Mammary microvascular endothelial cell (primary cell): ENCODE results near the gene MUC4. TPM values are rescaled to one million over a fixed set of nuclear protein-coding genes. Genes with fewer than 3 reads are reported as not detected.

Source experiments
- total RNA-seq: library from RNA; depleted of rRNA; stranded (reverse); fragments of >200 nt; gene quantifications from 2 replicates; pipeline ENCODE4 v1.2.3, GENCODE V29; 2015

The MUC4 gene, protein sequence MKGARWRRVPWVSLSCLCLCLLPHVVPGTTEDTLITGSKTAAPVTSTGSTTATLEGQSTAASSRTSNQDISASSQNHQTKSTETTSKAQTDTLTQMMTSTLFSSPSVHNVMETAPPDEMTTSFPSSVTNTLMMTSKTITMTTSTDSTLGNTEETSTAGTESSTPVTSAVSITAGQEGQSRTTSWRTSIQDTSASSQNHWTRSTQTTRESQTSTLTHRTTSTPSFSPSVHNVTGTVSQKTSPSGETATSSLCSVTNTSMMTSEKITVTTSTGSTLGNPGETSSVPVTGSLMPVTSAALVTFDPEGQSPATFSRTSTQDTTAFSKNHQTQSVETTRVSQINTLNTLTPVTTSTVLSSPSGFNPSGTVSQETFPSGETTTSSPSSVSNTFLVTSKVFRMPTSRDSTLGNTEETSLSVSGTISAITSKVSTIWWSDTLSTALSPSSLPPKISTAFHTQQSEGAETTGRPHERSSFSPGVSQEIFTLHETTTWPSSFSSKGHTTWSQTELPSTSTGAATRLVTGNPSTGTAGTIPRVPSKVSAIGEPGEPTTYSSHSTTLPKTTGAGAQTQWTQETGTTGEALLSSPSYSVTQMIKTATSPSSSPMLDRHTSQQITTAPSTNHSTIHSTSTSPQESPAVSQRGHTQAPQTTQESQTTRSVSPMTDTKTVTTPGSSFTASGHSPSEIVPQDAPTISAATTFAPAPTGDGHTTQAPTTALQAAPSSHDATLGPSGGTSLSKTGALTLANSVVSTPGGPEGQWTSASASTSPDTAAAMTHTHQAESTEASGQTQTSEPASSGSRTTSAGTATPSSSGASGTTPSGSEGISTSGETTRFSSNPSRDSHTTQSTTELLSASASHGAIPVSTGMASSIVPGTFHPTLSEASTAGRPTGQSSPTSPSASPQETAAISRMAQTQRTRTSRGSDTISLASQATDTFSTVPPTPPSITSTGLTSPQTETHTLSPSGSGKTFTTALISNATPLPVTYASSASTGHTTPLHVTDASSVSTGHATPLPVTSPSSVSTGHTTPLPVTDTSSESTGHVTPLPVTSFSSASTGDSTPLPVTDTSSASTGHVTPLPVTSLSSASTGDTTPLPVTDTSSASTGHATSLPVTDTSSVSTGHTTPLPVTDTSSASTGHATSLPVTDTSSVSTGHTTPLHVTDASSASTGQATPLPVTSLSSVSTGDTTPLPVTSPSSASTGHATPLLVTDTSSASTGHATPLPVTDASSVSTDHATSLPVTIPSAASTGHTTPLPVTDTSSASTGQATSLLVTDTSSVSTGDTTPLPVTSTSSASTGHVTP (N-terminal part only)
- total RNA-seq = not detected in 2 replicates

DNA sequence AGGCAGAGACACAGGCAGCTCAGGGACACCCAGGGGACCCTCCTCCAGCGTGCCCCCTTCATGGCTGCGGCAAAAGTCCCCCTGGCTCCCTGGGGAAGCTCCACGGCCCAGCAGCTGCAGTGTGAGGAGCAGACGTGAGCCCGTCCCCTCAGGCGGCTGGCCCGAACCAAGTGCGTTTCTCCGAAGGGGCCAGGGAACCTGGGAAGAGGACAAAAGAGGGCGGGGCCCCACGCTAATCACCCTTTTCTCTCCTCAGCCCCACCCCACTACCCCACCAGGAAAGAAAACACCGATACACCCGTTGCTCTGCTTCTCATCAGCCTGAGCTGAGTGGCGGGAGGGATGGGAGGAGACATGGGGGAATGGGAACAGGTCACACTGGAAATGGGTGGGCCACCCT is at the start of gene MUC4:
Gene MUC4, minus strand, starts transcription at position 174 of the 400 bp plus-strand sequence. Its CDS starts 112 bp downstream, at position 62.

DNA sequence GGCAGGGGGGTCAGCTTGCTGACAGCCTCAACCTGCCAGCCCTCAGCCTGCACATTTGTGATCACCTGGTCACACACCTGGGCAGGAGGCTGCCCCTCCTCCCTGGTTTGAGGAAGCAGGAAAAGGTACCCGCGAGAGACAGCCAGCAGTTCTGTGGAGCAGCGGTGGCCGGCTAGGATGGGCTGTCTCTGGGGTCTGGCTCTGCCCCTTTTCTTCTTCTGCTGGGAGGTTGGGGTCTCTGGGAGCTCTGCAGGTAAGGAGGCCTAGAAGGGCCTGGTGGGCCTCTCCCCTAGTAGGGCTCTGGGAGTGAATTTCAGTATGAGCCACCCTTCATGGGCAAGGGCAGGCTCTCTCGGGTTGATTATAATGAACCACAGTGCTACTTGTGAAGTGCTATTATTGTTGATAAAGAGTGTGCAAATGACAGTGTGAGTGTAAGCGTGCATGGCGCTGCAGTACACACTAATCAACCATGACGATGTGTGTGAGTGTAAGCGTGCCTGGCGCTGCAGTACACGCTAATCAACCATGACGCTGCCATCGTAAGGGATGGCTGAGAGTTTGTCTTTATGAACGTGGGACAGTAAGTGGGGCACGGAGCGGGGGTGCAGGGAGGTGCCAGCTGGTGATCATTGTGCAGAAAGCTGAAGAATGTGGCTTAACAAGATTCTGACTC is 90.8 kb downstream of the MUC4 start, which contains the start of gene MUC20:
Gene MUC20, plus strand, starts transcription at position 148 of the 676 bp plus-strand sequence. Its CDS starts 30 bp downstream, at position 178.

Other genes starting within 250 kb of the MUC4 start
- gene APOD, start 228.0 kb downstream of the MUC4 start, total RNA-seq = 9.9 and 12.7 TPM in 2 replicates
- not detected in 2 replicates for gene MUC20, start 91.0 kb downstream of the MUC4 start, total RNA-seq
- 14.3 and 19.7 TPM in 2 replicates for gene TNK2, start 96.6 kb upstream of the MUC4 start, total RNA-seq